ENCODE data around the gene GFRA1.
"Not testable (repeated sequence)": the region's sequence is repeated elsewhere in the genome, so short reads cannot be mapped to it uniquely, and the experiment has no call there.

The GFRA1 gene

DNA sequence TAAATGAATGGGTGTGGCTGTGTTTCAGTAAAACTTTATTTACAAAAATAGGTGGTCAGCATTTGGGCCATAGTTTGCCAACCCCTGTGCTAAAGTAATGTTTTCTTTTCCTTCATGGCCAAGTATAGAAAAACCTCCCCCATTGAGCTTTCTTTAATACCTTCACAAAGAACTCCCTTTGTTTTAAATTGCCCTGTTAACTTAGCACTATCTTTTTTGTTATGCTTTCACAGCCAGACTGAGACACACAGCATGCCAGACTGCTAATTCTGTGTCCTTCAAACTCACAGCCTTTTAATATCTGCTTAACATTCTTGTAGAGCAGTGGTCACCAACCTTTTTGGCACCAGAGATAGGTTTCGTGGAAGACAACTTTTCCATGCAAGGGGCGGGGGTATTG lies 78.0 kb downstream of the GFRA1 start:
- no peak for DNase-seq

DNA sequence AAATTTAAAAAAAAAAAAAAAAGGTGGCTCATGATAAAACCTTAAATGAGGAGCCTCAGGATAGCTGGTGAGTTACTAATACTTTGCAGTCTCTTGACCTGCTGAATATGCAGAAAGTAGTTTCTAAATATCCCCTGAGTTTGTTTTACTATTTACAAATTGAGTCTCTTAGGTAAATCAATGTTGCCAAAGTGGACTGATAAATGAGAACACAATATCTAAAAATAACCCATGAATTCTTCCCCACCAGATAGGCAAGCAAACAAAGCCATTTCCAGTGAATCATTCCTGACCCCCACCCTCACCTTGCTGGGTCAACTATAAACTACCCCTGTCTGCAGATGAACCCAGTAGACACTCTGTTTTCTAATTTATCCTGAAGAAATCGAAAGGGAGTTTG lies 78.9 kb downstream of the GFRA1 start:
- DNase-seq, result no peak

DNA sequence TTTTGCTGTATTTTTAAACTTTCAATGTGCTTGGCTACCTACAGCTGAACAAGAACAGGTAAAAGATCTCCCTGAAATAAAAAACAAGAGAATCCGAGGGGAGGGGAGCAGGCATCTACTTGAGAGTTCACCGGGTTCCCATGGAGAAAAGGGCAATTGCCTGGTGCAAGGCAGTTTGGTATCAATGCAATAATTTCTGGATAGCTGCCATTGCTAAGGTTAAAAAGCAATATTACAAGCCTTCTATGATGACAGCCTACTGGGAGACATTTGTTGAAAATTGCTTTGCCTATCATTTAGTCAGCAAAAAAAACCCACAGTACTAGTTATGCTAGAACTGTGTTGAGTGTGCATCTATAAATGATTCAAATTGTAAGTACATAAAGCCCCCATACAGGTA lies 82.1 kb downstream of the GFRA1 start:
- DNase-seq, result no peak

DNA sequence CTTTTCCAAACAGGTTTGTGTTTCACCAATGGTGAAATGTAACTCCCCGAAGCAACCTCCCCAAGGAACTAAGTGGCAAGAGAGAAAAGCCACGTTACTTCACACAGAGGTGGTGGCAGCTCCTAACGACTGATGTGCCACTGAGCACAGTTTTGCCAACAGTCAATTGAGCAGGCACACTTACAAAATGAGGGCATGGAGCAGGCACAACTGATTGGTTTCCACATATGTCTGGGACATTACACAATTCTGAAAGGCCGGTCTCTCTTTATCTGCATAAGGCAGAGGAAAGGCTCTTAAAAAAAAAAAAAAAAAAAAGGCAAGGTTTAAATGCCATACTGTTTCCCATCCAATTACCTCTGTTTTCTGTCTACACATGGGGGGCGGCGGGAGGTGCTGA lies 86.7 kb downstream of the GFRA1 start:
- DNase-seq, result no peak

DNA sequence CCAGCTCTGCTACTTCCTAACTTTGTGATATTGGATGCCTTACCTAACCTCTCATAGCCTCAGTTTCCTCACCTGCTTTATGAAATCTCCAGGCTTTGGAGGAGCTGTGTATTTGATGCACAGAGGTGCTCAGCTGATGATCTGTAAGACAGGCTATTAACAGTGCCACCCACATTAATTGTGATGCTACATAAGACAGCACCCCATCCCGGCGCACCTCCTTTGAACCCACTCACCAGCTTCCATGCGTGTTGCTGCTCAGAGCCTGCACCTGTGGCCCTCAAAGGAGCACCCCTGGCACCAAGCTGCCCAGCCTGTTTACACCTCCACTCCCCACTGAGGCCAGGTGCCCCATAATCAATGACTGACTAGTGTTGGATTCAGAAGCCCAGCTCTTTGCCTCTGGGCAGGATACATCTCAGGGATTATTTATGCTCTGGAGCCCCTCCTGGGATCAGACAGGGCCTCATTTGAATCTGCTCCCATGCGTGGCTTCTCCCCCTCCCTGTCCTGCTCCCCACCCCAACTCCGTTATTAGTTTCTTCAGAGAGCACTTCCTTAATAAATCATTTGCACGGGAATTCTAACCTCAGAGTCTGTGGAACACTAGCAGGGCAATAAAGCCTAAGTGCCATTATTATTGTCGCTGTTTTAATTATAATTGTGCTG lies 87.7 kb downstream of the GFRA1 start:
- DNase-seq, result no peak

DNA sequence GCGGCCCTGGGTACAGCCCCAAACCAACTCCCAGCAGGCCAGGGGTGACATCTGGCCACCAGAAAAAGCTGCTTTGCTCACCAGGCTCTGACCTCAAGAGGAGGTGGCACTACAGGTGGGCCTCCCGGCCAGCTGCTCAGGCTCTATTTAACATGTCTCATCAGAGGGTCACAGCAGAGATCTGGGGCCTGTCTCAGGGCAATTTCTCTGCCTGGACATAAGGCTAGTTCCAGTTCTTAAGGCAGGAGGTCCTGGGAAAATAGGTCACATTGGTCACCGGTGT lies 88.6 kb downstream of the GFRA1 start:
- DNase-seq, result no peak

DNA sequence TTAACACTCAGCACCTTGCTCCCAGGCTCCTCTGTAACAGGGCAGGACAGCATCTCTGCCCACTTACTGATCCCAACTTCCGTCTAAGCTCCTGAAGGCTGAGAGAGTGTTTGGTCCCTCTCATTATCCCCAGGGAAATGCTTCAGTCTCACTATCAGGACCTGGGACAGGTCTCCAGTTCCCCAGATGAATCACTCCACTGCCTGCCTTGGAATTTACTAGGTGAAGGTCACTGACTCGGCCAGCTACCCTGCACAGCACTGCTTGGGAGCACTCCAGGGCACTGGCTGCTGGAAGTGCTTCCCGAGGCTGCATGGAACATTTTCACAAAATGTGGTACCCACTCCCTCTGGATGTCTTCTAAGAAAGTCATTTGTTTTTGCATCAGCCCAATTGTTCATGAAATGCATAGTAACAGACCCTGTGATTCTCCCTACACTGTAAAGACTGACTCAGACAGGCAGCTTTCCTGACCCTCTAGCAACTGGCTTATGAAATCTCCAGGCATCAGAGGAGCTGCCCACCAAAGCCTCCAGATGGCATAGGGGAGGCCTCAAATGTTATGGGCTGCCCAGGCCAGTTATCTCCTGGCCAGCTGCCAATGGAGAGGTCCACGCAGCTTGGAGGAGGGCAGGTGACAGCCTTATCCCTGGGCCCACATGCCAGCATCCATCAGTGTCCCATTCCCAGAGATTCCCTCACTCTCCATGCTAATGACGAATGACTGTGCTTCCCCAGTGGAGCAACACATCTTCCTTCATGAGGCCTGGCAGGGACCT lies 89.1 kb downstream of the GFRA1 start:
- DNase-seq, result no peak

DNA sequence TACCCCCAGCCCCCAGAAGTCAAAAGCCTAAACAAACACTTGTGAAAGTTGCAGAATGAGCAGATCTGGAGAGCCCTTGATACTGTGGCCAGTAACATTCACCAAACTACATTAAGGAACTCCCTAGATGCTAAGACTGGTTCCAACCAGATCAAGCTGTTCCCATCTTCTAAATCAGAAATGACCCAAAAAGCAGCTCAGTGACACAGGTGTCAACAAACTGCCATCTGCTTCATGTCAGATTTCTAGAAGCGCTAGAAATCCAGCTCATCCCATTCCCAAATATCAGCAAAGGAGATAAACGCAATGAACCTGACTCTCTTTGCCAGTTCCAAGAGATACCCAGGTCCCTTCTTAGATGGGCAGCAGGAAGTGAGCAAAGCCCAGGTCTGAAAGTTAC lies 90.6 kb downstream of the GFRA1 start:
- DNase-seq, result no peak

DNA sequence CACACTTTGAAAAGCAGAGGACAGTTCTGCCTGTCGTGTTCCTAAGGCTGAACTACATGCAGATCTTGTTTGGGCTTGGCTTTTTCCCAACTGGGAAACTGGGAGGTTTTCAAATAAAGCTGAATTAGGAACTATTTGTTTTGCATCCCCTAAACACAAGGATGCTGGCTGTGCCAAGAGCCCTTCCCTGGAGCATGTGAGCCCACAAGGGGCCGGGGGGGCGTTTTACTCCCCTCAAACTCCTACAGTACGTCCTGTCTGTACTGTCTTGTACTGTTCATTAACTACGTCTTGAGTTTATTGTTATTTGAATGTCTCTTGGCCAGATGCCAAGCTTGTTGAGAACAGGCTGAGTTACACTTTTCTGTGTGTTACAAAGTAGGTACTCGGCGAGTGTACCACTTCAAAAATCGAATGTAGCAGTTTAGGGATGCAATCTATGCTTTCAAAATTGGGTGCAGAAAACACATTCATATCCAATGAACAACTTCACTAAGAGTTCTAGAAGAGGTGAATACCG lies 94.9 kb downstream of the GFRA1 start:
- no peak for DNase-seq

DNA sequence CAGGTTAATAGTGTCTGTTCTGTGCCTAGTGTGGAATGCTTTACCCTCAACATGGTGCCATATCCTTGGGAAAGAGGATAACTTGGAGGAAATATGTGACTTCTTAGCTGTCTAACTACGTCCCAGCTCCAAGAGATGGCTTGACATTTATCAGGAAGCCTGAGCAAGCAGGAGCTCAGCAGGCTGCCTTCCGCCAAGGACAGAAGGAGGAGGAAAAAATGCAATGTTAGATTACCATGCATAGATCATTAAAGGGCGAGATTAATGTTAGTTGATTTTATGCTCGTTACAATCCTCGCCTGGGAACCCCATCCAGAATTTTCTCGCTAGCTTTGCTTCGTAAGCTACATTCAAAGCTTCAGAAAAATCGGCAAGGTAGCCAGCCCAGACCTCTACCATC lies 97.8 kb downstream of the GFRA1 start:
- DNase-seq, result no peak

DNA sequence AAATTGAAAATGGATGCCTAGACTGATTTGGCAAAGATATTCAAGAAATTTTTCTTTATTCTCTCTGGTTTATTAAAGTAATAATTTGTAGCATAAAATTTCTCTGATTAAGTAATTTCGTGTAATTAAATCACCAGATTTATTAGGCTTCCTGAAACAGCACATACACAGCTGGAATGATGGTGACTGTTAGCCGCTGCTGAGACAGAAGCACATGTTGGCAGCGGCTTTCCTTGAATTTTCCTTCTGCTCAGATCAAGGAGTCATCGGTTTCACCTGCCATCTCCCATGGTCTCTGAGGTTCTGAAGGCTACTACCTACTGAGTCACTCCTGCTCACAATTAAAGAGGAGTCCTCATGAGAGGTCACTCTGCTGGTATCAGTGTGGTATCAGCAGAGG lies 101.5 kb downstream of the GFRA1 start:
- no peak for DNase-seq

DNA sequence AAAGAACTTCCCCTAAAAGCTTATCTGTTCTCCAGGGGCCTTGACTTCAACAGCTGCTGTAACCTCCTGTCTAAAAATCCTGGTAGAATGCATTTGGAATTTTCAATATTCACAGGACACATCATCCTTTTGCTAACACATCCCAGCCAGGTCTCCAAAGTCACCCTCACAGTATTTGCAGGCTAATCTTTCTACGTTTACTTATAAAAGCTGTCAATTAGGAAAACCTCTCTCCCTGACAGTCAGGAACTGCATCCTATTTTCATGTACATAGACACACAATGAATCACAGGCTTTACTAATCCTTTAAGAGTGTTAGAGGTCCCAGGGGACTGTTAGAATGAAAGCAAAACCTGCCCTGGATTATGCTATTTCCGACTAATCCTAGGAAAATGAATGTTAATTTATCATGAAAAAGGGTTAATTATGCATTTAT lies 102.2 kb downstream of the GFRA1 start:
- DNase-seq, result no peak

DNA sequence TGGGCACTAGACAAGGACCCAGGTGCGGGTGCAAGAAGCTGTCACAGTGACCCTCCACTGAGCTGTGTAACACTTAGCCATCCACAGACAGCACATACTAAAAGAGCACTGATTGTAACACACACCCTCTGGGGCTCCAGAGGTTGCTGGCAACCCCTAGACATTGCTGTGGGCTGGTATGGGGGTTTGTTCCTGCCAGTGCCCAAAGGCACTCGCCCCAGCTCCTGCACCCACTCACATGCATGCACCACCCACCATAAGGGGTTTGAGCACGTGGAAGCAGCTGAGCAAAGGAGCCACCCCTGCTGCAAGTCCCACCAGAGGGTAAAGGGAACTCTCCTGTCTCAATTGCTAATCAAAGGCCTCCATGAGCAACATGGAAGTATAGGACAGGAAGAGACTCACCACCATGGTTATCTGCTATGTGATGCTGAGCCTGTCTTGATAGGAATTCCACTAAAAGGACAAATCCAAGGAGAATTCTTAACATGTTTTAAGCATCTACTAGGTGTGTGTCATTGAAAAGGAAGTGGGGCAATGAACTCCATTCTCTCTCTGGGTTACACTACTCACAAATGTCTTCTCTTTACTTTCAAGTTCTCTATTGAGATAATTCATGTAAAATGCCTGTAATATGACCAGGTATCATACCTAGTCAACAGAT lies 103.1 kb downstream of the GFRA1 start:
- DNase-seq, result no peak

DNA sequence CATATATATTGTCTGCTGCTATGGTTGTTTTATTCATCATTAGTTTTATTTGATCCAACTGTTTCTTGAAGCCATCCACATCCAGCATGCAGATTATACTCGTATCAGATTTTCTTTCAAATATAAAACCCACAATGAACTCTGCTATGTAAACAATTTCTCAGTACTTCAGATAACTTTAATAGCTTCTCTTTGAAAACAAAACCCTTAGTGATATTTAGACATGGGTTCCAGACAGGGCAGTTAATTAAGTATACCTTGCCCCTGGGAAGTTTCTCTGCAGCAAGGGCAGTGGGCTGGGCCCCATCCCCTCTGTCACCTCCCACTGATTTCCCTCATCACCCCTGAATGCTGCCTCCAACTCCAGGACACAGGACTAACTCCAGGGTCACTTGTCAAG lies 104.3 kb downstream of the GFRA1 start:
- no peak for DNase-seq

DNA sequence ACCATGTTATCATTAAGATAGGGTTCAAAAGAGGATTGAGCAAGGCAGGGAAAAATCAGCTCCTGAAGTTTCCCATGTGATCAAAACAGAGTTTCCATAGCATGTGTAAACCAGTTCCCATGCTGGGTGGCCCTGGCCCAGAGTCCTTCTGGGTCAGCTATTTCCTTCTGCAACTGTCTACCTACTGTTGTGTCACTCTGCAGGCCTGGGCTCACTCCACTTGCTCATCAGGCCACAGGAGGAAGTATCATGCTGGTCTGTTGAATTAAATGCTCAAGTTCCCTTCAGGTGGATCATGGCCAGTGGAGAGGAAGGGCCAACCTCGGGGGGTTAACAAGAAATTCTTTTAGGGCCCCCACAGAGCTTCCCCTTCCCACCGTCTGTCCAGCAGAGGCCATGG lies 104.7 kb downstream of the GFRA1 start:
- no peak for DNase-seq

DNA sequence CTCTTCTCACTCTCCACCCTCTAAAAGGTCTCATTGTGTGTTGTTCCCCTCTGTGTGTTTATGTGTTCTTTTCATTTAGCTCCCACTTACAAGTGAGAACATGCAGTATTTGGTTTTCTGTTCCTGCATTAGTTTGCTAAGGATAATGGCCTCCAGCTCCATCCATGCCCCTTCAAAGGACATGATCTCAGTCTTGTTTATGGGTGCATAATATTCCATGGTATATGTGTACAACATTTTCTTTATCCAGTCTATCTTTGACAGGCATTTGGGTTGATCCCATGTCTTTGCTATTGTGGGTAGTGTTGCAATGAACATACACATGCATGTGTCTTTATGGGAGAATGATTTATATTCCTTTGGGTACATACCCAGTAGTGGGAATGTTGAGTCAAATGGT lies 107.1 kb downstream of the GFRA1 start:
- not testable (repeated sequence) for DNase-seq

DNA sequence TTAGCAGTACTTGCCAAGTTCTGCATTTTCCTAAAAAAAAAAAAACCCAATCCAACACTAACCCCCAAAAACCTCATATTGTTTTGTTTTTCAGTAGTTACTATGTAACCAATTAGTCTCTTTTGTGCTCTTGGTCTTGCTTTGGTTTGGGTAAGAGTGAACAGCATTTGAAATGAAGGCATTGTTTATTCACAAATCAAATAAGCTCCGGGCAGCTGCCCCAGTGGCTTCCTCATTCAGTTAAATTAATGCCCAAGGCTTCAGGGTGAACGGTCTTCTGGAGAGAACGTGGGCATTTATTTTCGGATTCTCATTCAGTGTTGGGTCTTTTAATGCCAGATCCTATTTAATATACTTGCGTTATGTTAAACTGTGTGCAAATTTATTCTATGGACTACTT lies 108.7 kb downstream of the GFRA1 start:
- DNase-seq, result no peak

DNA sequence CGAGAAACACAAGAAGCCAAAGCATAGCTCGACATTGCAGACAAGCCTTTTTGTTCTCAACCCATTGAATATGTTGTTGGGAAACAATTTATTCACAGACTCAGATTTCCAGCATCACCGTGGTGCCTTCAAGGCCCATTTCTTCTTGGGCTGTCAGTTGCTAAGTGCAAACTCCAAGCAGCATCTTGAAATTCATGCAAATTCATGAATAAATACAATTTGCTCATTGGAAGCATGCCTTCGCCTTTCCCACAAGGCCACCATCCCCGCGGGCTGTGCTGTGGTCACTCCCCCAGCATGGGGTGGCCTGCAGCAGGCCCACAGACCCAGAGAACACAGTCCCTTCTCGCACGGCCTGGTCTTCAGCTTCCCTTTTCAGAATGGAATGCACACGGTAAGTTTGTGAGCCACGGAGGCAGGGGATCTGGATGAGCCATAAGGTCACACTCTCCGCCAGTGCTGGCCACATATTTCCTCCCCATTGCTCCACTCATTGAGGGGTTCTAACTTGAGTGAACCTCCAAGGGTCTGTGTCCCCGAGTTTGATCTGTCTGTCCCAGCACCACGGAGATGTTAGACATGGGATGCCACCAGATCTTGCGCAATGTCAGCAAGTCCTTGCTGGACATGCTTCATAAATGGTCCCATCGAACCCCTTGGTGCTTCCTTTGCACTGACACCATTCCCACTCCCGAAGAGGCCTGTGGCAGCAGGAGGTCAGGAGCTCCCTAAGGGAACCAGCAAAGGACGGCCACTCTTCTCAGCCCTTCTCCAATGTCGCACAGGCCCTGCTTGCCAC lies 109.5 kb downstream of the GFRA1 start:
- DNase-seq, result no peak

DNA sequence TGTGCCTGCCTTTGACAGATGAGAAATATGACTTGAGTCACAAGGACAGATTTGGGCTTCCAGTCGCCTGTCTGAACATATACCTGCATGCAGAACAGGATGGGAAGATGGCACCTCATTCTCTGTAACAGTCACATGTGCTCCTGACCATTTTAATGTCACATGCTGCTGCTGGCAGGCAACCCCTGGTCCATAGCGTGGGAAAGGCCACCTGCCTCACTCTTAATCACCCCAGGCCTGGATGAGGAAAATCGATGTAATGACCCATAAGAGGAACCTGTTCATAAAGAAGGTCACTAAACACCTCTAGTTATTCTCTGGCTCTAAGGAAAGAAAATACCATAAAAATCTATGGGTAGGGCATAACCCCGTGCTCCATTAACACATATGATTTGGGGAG lies 110.2 kb downstream of the GFRA1 start:
- DNase-seq, result no peak

DNA sequence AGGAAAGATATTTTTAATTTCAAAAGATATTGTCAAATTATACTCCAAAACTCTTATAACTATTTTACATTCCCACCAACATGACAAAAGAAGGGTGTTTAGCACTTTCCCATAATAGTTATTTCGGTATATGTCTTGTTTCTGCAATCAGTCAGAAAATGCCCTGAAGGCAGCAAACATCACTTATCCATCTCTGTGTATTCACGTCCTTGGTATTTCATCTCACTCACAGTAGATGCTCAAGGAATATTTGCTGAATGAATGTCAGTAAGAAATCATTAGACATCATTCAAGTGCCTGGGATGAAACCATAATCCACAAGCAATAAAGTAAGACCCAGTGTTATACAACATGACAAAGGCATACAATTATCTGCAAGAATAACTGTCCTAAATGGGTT lies 112.7 kb downstream of the GFRA1 start:
- no peak for DNase-seq

DNA sequence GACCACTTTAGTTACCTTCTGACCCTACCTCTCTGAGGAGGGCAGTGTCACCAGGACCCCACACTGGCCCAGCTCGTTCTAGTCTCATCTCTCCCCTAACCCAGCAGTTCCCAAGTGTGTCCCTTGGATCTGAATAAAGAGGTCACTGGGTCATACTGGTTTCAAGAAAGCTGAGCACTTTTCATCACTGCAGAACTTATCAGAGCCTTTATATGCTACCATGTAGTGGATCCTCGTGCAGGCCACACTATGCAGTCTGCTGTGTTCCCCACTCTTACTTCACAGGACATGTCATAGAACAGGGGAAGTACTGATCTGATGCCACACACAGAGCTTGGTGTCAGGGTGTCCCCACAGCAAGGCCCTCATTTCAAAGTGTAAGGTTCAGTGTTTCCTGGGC lies 113.8 kb downstream of the GFRA1 start:
- no peak for DNase-seq

DNA sequence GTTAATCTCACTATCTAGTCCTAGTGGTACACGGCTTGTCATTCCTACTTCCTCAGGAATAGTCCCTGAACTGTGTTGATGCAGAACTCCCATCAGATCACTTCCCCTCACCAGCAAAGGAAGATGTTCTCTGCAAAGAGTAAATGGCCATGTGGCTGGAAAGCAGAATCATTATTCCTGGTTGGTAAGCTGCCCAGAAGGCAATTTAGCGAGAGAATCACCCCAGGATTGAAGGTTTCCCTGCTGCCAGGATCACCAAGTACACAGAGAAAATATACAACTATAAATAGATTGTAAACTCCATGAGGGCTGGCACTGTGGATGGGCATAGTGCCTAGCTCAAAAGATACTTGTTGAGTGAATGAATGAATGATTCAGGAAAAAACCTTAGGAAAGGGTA lies 115.0 kb downstream of the GFRA1 start:
- no peak for DNase-seq

DNA sequence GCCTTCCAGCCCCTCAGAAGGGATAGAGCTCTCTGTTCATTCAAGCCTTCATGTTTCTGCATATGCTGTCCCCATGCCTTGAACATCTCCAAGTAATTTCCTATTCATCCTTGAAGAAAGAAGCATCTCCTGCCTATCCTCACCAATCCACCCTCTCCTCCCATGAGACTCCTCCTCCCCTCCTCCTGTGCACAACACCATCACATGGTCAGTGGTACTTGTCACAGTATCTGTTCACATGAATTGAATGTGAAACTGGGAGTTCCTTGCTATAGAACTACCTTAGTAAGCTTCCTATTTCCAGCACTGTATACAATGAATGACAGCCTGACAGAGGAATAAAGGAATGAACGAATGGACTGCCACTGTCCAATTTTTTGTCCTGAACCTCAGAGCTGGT lies 115.5 kb downstream of the GFRA1 start:
- DNase-seq, result no peak

DNA sequence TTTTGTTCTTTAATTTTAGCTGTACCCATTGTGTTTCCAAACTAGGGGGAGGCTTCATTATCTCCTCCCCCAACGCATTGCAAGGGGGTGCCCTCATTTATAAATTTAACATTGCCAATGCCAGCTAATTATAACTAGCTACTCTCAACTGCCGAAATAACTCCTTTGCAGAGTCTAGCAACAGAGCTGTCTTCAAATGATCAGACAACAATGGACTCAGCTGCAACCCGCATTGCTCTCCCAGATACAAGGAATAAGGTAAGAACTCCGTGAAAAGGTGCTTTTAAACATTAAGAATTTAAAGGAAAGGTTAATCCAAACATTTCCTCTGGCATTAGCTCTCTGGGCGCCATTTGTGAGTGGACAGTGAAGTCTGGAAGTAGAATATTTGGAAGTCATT lies 116.2 kb downstream of the GFRA1 start:
- DNase-seq, result no peak

Data from activated T-cell treated with anti-CD3 and anti-CD28 coated beads, Interleukin-2, amount 50 U/mL, for 1 hour (primary cell).